Activated T-cell treated with anti-CD3 and anti-CD28 coated beads for 4 hours (primary cell): ENCODE results near the gene PSKH1.
"Not testable (repeated sequence)": the region's sequence is repeated elsewhere in the genome, so short reads cannot be mapped to it uniquely, and the experiment has no call there.

Source experiments
- DNase-seq: peaks from one replicate; pipeline ENCODE4 v3.0.0-alpha.2; 2020

PSKH1 gene

DNA sequence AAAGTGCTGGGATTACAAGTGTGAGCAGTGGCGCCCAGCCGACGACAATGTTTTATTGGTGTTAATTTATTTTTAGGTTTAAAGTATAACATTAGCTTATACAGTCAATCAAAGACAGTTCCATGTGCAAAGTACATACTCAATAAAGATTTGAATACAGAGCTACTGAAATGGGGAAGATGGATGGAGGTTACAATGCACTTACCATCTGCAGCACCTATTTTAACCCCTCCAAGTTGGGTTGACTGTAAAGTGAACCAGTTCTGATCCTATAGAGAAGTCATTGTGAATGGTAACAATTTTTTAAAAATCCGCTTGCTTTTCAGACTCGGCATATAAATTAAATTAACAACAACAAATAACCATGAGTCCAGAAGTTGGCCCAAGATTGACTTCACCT lies 679 bp upstream of the PSKH1 start:
- DNase-seq: no peak

DNA sequence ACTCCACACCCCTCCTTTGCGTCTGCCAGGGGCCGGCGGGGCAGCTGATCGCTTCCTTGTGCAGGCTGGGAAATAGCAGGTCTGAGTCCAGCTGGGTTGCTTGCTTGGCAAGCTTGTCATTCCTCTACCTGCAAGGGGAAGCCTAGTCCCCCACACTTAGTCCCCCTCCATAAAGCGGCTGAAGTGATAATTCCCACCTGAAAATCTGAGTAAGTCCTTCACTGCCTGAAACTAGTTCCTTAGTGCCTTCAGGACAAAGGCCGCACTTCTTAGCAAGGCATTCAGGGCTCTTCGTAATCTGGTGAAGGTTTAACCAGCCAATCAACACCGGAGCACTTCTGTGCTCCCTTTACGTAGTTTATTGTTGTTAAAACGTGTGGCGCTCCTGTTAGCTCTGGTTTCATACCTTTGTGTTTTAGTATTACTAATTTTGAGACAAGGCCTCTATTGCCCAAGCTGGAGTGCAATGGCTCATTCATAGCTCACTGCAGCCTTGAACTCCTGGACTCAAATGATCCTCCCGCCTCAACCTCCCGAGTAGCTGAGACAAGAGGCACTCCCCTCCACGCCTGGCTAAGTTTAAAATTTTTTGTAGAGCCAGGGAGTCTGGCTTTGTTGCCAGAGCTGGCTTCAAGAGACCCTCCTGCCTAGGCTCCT lies 817 bp downstream of the PSKH1 start:
- no peak for DNase-seq

- no peak for DNase-seq
These were observed 4.2 kb downstream of the PSKH1 start for GRCh38 chr16:67897231-67897630.

DNA sequence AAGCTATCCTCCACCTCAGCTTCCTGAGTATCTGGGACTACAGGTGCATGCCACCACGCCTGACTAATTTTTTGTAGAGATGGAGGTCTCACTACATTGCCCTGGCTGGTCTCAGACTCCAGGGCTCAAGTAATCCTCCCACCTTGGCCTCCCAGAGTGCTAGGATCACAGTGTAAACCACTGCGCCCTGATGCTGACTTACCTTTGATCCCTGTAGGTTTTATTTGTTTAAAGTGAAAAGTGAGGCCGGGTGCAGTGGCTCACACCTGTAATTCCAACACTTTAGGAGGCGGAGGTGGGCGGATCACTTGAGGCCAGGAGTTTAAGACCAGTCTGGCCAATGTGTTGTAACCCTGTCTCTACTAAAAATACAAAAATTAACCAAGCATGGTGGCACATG lies 8.7 kb downstream of the PSKH1 start:
- DNase-seq: no peak

DNA sequence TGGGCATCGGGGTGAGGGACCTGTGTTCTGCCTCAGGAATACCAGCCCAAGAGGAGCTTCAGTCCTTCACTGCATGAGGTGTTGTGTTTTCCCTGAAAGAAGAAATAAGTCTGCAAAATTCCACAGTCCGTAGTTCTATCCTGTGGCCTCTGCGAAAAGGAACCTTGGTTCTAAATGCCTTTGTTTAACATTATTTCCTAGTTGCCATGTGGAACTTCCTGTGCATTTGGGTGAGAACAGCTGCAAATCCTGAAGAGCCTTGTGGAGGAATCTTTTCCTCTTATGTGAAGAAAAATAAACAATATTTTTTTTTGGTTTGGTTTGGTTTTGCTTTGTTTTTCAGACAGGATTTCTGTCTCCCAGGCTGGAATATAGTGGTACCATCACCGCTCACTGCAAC lies 9.8 kb downstream of the PSKH1 start:
- no peak for DNase-seq

GRCh38 chr16:67907397-67908180 lies 14.5 kb downstream of the PSKH1 start:
- no peak for DNase-seq

DNA sequence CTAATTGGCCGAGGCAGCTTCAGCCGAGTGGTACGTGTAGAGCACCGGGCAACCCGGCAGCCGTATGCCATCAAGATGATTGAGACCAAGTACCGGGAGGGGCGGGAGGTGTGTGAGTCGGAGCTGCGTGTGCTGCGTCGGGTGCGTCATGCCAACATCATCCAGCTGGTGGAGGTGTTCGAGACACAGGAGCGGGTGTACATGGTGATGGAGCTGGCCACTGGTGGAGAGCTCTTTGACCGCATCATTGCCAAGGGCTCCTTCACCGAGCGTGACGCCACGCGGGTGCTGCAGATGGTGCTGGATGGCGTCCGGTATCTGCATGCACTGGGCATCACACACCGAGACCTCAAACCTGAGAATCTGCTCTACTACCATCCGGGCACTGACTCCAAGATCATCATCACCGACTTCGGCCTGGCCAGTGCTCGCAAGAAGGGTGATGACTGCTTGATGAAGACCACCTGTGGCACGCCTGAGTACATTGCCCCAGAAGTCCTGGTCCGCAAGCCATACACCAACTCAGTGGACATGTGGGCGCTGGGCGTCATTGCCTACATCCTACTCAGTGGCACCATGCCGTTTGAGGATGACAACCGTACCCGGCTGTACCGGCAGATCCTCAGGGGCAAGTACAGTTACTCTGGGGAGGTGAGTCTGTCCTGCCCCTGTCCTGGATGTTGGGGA lies 16.1 kb downstream of the PSKH1 start:
- DNase-seq: no peak

DNA sequence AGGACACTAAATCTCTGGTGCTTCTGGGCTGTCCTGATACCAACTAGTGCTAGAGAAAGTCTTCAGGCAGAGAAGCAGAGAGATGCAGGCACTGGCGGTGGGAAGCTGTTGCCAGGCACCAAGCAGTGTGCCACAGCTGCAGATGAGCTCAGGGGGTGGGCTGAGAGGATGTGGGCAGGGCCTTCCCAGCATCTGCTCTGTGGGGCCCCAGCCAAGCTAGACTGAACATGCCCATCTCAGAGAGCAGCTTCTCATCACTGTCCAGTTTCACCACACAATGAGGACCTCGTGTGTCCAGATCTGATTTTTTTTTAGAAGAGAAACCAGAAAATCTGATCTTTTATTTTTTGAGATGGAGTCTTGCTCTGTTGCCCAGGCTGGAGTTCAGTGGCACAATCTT lies 17.1 kb downstream of the PSKH1 start:
- DNase-seq: no peak

- no peak for DNase-seq
These were observed 21.9 kb downstream of the PSKH1 start for GRCh38 chr16:67914758-67915495.

DNA sequence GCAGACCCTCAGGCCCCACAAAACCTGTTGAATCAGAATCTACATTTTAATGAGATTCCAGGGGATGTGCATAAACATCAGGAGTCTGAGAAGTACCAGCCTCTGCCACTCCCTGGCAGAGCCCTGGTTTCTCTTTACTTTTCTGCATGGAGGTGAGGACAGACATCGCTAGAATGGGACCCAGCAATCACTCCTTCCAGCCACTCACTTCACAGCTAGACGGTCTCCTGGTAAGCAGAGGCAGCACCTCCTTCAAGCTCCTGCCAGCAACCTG lies 22.4 kb downstream of the PSKH1 start:
- DNase-seq: not testable (repeated sequence)

GRCh38 chr16:67915831-67916723 lies 23.0 kb downstream of the PSKH1 start:
- no peak for DNase-seq

DNA sequence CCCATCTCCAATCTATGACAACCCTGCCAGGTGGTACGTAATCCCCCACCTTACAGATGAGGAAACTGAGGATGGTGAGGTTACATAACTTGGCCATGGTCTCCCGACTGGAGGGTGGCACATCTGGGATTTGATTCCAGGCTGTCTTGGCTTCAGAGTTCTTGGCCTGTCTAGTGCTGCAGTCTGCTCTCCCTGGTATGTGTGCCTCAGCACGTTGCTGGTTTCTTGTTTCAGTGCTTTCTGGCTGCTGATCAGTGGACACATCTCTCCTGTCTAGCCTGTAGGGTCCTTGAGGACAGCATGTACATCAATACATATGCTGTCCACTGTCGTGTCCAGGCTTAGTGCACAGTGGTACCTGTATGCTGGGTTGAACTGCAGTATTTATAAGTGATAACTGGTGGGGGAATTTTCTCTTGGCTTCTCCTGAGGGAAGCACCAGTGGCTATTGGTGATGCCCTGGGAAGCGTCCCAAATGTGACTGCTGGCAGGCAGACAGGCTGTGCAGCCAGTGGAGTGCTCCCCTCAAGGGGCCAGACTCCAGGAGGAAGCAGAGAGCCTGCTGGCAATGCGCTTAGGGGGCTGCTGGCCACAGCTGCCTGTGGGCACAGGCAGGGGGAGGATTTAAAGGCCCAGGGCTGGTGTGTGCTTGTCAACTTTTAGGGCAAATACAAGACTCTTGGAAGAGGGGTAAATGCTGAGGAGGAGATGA lies 24.2 kb downstream of the PSKH1 start:
- no peak for DNase-seq

DNA sequence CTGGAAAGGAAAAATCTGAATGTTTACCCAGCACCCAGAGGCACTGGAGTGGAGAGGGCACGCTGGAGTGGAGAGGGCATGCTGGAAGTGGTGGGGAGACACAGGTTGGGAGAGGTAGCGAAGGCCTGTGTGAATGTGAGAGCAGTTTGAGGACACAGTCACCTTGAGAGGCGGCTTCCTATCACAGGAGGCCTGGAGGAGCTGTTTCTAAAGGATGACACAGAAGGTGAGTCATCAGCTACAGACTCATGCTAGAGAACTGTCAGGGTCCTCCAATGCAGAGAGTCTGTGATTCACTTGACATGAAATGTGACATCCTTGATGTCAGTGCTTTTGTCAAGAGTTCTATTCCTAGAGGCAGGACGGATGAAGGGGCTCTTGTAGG lies 24.8 kb downstream of the PSKH1 start:
- peak; percentile 32 for DNase-seq

GRCh38 chr16:67919622-67920221 lies 26.7 kb downstream of the PSKH1 start:
- no peak for DNase-seq

- DNase-seq: no peak
These were observed 29.2 kb downstream of the PSKH1 start for GRCh38 chr16:67922221-67922620.

- no peak for DNase-seq
These were observed 29.7 kb downstream of the PSKH1 start for GRCh38 chr16:67922740-67923139.

GRCh38 chr16:67923414-67924116 lies 30.5 kb downstream of the PSKH1 start:
- no peak for DNase-seq

DNA sequence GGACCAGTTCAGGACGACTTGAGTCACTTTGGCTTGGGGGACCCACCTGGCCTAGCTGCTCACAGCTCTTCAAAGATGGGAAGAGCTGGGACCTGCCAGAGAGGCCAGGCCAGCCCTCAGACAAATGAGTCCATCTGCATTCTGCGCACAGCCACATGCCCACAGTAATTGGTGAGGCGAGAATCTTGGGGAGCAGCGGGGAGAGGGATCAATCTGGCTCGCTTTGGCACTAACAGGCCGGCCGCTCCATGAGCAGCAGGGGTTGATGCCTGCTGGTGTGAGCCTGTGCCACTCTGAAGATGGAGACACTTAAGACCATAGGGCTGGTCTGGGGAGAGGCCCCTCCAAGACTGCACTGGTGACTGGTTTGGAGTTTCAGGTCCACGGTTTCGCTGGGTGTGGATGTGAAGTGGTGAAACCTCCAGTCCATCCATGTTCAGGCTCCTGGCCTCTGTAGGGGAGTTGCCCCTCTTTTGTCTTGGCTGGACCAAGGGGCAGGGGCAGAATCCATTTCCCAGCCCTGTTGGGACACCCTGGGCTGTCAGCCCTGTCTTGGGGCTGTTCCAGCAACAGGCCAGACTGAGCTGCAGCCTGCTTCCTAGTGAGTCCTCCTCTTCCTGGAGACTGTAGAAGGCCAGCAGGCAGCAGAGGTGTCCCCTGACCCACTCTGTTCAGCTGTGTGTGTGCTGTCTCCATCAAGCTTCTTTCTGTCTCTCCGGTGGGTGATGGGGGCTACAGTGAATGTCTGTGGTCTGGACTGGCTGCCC lies 31.3 kb downstream of the PSKH1 start:
- no peak for DNase-seq

DNA sequence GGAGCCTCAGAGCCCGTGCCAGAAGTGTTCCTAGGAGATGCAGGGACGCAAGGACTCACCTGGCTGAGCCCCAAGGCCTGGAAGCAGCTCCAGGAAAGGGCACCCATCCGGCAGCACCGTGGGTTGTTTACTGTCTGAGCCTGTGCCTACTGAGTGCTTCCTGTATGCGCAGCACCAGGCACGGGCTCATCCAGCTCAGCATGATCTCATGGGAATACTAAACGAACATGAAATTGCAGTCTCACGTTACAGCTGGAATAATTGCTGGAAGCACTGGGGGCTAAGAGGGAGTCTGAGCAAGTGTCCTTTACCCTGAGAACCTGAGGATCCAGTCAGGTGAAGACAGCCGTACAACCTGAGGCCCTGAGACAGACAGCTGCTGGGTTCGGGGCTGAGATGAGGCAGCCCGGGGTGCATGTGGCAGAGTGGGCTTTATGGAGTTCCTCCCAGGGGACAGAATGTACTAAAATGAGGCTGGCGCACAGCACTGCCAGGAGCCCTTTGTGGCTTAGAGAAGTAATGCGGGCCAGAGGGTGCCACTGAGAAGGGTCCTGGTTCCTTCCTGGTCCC lies 33.2 kb downstream of the PSKH1 start:
- no peak for DNase-seq
